HG02884 (cell line): ENCODE measurements around the gene MORN1.
"Not testable (repeated sequence)": the region's sequence is repeated elsewhere in the genome, so short reads cannot be mapped to it uniquely, and the experiment has no call there.

Experiments used
- ATAC-seq: cut with Tn5 transposase; IDR thresholded peaks from one replicate; pipeline ENCODE4 v1.9.1; 2021; ENCODE audit warnings: mild to moderate bottlenecking, moderate library complexity; ENCODE audit not compliant: unreplicated experiment

The MORN1 gene

DNA sequence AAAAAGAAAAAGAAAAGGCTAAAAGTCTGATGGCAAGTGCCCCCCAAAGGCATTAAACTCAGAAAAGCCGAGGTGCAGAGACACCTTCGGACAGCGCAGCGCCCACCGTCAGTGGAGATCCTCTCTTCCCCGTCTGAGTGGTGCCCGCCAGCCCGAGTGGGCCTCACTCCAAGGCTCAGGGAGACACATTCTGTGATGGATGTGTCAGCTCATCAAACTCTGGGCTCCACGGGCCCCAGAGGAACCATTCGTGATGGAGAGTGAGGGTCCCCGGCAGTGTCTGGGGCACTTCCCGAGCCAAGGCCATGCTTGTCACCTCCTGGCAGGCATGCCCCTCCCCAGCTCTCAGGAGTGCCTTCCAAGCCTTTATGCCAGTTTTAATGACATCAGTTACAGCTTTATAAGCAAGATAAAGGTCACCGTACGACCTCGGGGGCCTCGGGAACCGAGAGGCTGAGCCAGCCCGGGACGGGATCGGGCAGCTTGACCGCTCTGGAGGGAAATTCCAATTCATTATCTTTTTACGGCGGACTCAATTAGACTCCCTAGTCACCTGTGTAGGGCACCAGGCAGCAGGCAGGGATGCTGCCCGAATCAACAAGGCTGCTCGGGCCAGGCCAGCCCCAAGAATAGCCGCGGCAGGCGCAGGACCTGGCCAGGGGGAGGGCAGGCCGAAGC, 49.5 kb downstream of the MORN1 start:
- no peak for ATAC-seq

- no peak for ATAC-seq
These were observed 50.5 kb downstream of the MORN1 start for GRCh38 chr1:2340918-2341254.

DNA sequence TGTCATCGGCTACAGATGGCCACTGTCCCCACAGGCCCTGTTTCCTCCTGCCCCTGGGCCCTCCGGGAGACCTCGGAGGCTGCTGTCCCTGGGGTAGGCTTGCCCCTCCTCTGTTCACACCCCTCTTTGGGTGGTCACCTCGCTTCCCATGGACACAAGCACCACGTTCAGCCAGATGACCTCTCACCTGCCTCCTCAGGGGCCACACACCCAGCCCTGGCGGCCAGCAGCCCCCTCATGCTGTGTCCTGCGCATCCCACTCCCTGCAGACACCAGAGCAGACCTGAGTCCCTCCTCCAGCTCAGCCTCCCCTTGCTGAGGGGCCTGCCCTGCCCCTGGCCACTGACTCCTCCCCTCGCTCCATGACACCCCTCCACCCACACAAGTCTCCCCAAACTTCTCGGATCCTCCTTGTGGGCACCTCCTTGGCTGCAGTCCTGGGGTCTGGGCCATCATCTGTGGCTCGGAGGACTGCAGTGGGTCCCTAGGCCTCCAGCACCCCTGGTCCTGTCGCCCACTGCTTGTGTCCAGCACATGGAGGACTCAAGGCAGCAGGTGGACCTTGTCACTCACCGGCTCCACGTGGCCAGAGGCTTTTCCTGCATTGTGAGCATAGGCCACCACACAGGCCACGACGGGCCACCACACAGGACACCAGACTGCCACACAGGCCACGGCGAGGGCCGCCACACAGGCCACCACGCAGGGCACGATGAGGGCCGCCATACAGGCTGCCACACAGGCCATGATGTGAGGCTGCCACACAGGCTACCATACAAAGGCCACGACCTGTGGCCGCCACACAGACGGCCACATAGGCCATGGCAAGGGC, 51.1 kb downstream of the MORN1 start:
- no peak for ATAC-seq

GRCh38 chr1:2339206-2340085, 51.9 kb downstream of the MORN1 start:
- no peak for ATAC-seq

DNA sequence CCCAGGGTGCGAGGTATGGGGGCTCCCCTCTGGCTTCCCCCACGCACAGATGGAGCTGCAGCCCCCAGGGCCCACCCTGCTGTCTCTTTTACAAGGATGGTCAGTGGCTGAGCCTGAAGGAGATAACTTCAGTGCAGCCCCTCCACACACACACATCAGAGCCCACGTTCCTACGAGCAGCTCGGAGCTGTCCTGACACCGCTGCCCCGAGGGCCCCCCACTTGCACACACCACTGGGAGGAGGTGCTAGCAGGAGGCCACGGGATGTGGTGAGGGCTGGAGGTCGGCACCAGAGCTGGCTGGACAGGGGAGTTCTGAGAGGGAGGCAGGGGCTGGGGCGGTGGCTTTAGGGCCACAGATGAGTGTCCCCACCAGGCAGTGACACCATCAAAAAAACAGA, 53.9 kb downstream of the MORN1 start:
- no peak for ATAC-seq

- no peak for ATAC-seq
These were observed 54.3 kb downstream of the MORN1 start for GRCh38 chr1:2337081-2337480.

- ATAC-seq: no peak
These were observed 54.9 kb downstream of the MORN1 start for GRCh38 chr1:2336499-2336898.

DNA sequence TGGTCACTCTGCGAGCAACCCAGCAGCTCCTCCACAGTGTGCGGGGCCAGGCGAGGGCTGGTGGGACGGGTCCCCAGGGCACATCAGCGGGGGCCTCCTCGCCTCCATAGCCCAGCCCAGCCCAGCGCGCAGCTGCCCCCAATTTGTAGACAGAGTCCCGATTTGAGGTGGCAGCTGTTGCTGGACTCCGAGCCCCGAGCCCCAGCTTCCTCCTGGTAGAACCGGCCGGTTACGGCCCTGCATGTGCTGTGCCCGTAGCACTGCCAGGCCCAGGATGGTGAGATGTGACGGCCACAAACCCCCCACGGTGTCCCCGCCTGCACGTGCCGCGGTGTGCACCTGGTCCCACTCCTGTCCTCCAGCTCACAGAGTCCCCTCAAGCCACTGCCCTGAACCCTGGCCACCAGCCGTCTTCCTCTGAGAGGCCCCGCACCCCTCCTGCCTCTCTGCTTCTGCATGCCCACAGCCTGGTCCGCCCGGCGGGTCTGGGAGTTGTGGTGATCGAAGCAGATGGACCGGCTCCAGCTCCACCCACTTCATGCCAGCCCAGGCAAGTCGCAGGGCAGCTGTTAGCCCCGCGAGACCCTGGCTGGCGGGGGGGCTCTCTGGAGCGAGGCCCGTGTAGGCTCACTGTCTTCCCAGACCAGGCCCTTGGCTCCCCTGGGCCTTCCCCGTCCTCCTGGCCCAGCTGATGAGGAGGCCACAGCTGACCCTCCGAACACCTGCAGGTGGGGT, 55.5 kb downstream of the MORN1 start:
- ATAC-seq: no peak

DNA sequence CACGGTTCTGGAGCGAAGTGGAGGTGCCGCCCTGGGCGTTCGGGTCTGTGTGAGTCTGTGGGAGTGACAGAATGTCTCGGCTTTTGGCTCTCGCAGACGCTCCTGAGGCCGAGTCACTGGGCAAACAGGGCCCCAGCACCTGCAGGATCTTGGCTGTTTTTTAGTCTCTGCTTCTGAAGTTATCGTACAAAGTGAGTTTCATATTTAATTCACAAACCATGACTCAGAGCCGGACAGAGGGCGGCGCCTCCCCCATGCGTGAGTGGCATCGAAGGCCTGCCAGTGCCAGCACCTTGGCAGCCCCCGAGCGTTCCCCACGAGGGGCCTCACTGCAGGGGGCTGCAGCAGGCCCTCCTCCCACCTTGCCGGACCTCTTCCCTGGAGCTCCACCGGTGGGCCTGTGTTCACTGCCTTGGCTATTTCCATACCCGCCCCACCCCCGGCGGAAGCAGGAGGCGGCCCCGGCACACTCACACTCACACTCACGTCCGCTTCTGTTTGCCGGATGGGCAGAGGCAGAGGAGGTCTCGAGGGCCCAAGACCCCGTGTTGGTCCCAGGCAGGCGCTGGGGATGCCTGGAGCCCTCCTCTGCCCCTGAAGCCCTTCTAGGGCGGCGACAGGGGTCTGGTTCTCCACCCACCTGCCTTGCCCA, 56.3 kb downstream of the MORN1 start:
- no peak for ATAC-seq

GRCh38 chr1:2334366-2334765, 57.0 kb downstream of the MORN1 start:
- no peak for ATAC-seq

GRCh38 chr1:2331580-2331979, 59.8 kb downstream of the MORN1 start:
- not testable (repeated sequence) for ATAC-seq

- ATAC-seq: no peak
These were observed 60.2 kb downstream of the MORN1 start for GRCh38 chr1:2331200-2331544.

DNA sequence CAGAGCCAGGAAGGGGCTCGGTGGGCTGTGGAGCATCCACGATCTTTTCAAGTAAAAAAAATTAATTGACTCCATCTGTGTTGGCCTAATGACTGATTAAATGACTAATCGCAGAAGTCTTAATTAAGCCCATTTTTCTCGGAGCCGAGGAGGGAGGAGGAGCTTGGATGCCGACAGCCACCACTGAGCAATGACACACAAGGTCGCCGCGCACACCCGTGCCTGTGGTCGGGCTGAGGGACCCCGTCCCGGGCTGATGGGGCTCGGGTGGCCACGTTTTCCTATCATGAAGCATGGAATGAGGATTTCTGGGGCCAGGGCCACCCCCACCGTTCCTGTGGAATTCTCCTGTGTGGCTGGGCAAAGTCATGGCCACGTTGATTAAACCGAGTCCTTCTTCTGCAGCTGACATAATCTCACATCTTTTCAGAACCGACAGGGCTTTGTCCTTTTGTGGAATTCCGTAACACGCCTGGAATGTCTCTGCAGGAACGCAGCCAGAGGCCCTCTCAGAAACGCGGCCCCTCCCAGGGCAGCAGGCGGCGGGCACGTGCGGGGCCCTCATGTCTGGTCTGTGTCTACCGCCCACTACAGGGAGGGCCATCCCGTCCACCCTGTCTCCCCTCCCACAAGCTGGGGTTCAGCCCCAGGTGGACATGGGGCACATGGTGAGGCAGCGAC, 60.7 kb downstream of the MORN1 start:
- ATAC-seq: no peak

DNA sequence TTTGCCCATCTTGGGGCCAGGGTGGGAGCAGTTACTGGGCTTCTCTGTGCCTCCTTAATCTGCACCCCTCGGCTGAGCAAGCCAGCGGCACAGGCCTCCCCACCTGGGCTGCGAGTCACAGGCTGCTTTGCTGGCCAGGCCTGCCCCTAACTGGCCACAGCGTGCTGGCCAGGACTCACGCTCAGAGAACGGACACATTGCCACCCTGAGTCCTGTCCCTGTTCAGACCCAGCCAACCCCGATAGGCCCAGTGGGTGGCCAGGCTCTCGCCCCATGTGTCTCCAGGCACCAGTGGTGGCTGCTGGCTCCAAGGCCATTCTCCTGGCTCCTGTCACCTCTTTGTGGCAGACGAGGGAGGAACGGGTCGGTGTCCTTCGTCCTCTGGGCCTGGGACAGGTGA, 61.3 kb downstream of the MORN1 start:
- ATAC-seq: no peak

DNA sequence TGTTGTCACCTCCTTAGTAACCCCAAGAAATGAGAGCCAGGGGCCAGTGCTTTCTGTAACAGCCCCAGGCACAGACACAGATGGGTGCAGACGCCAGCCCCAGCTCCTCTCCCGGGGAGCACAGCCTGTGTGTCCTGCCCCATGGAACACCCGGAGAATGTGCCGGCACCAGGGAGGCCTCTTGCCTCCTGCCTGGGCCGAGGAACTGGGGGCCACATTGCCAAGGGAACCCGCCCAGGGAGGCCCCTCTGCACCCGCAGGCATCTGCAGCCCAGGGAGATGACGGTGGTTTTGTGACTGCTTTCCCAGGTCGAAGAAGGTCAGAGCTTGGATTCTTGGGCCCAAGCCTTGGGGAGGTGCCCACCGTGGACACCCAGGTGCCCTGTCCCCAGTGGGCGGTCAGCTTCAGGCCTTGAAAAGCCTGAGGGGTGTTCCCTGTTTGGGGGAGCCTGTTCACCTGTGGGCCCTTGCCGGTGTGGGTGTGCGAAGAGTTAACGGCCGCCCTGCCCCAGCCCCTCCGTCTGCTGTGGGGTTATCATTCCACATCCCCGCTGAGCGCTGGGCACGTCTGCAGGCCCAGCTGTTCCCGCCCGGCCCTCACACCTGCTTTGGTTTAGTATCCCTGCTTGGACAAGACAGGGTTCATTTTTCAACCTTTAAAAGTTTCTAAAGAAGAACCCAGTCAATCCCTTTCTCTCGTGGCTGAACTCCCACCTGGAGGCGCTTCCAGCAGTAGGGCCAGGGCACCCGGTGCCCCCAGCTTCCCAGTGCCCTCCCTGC, 62.5 kb downstream of the MORN1 start:
- ATAC-seq: no peak

DNA sequence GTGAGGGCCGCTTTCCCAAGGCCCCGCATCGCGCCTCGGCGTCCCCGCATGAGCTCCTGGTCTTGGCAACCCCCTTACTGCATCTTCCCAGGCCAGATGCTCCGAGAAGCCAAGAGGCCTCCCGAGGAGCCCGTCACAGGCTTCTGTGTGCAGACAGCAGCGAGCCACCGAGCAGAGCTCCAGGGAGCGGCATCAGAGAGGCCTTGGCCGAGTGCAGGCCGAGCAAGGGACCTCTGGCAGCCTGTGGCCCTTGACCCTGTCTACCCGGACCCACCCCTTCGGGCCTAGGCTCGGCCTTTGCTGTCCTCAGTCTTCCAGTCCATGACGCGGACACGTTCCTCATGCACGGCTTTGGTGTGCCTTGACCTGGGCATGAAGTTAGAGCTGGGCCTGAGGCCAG, 63.5 kb downstream of the MORN1 start:
- ATAC-seq: no peak

DNA sequence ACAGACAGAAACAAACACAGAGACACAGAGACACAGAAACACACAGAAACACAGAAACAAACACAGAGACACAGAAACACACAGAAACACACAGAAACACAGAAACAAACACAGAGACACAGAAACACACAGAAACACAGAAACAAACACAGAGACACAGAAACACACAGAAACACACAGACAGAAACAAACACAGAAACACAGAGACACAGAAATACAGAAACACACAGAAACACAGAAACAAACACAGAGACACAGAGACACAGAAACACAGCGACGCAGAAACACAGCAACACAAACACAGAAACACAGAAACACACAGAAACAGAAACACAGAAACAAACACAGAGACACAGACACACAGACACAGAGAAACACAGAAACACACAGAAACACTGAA, 64.2 kb downstream of the MORN1 start:
- ATAC-seq: not testable (repeated sequence)

- no peak for ATAC-seq
These were observed 64.8 kb downstream of the MORN1 start for GRCh38 chr1:2326524-2326923.
